H1 (cell line): ENCODE data around the gene PRKCH. TPM values are rescaled to one million over a fixed set of nuclear protein-coding genes. Genes with fewer than 3 reads are reported as not detected.
A peak's percentile ranks its signal among the peaks of the same experiment; 100 is the strongest.

Experiments
- CTCF ChIA-PET: fragments of 300-600 bp; sonication (Branson Sonifier 250); formaldehyde crosslinking; loops from one replicate; lab custom pipeline; 2021; ENCODE audit not compliant: partially characterized antibody; lab: Charles Lee
- POLR2A ChIA-PET: fragments of 300-600 bp; sonication (Branson Sonifier 250); formaldehyde crosslinking; loops from one replicate; lab custom pipeline; 2021; ENCODE audit warnings: inconsistent platforms; ENCODE audit not compliant: partially characterized antibody; lab: Charles Lee
- DNase-seq, 2 experiments: peaks; one replicate each; pipeline versions ENCODE4 v3.0.0 to v3.0.0-alpha.2; 2010 to 2022; ENCODE audit warnings: low spot score in 2 of 2, low read depth in 1 of 2, mixed read lengths in 1 of 2
- FAIRE-seq: peaks from 2 replicates; lab custom pipeline; 2011; peaks lifted over from hg19 to GRCh38; lab: Jason Lieb, UNC
- H2AFZ ChIP-seq: 2 replicates; pipeline ENCODE4 v1.8.1; 2012; ENCODE audit warnings: low read length, inconsistent platforms
- H2AK5ac ChIP-seq: 2 replicates; pipeline ENCODE4 v1.6.1; 2013; ENCODE audit warnings: low read depth, low read length
- H2BK120ac ChIP-seq: replicated peaks from 2 replicates; pipeline ENCODE3; 2013; ENCODE audit warnings: low read depth, low read length, inconsistent platforms
- H2BK12ac ChIP-seq: 2 replicates; pipeline ENCODE4 v1.6.1; 2013; ENCODE audit warnings: low read depth, low read length
- H2BK15ac ChIP-seq: 2 replicates; pipeline ENCODE4 v1.6.1; 2013; ENCODE audit warnings: low read length
- H2BK20ac ChIP-seq: 2 replicates; pipeline ENCODE4 v1.6.1; 2013; ENCODE audit warnings: low read length
- H2BK5ac ChIP-seq: 2 replicates; pipeline ENCODE4 v1.6.1; 2013; ENCODE audit warnings: low read depth, low read length
- H3K14ac ChIP-seq: 2 replicates; pipeline ENCODE4 v1.6.1; 2013; ENCODE audit warnings: inconsistent platforms; ENCODE audit not compliant: insufficient read length
- H3K18ac ChIP-seq: 2 replicates; pipeline ENCODE4 v1.6.1; 2013; ENCODE audit warnings: low read length; ENCODE audit errors: extremely low read depth
- H3K23ac ChIP-seq: 2 replicates; pipeline ENCODE4 v1.6.1; 2013; ENCODE audit warnings: inconsistent platforms; ENCODE audit not compliant: insufficient read length
- H3K23me2 ChIP-seq: 2 replicates; pipeline ENCODE4 v1.6.1; 2013; ENCODE audit warnings: low read depth, low read length
- H3K27ac ChIP-seq: 2 replicates; pipeline ENCODE4 v1.6.1; 2011; ENCODE audit warnings: low read depth, low read length, inconsistent platforms
- H3K27me3 ChIP-seq, 4 experiments: replicated peaks in 1 of 4; 1 replicate in 1 of 4; 2 replicates in 3 of 4; pipeline versions ENCODE4 v1.6.1 to v1.8.1; 2011 to 2013; ENCODE audit warnings: low read length in 3 of 4, mild to moderate bottlenecking in 3 of 4, inconsistent platforms in 2 of 4, mixed read lengths in 2 of 4, moderate library complexity in 1 of 4; ENCODE audit not compliant: control insufficient read depth in 3 of 4, insufficient read depth in 3 of 4; ENCODE audit errors: extremely low read depth in 1 of 4
- H3K36me3 ChIP-seq, 4 experiments: 2 replicates each; pipeline versions ENCODE4 v1.6.1 to v1.8.1; 2011 to 2013; ENCODE audit warnings: mild to moderate bottlenecking in 4 of 4, low read length in 3 of 4, moderate library complexity in 2 of 4, control low read depth in 1 of 4, inconsistent platforms in 1 of 4; ENCODE audit not compliant: insufficient read depth in 4 of 4, control insufficient read depth in 2 of 4
- H3K4ac ChIP-seq: replicated peaks from 2 replicates; pipeline ENCODE3; 2013; ENCODE audit warnings: low read length, low read depth, mixed read lengths, inconsistent platforms; ENCODE audit not compliant: insufficient read length
- H3K4me1 ChIP-seq, 4 experiments: replicated peaks in 1 of 4; 1 replicate in 1 of 4; 2 replicates in 3 of 4; pipeline versions ENCODE4 v1.6.1 to v1.8.1; 2011 to 2013; ENCODE audit warnings: low read length in 3 of 4, inconsistent platforms in 2 of 4, mixed read lengths in 1 of 4; ENCODE audit not compliant: insufficient read depth in 4 of 4, control insufficient read depth in 3 of 4
- H3K4me2 ChIP-seq, 2 experiments: 2 replicates each; pipeline versions ENCODE4 v1.6.1 to v1.8.1; 2011 to 2013; ENCODE audit warnings: low read depth in 2 of 2, low read length in 2 of 2, control low read depth in 1 of 2, inconsistent platforms in 1 of 2, mild to moderate bottlenecking in 1 of 2; ENCODE audit not compliant: insufficient read depth in 1 of 2
- H3K4me3 ChIP-seq, 4 experiments: fragments of 200-600, 300-600 bp in 1 of 4; sonication (generic), shearing (Covaris generic), sonication (Bioruptor Twin) in 1 of 4; 2 replicates each; pipeline versions ENCODE4 v1.5.1 to v1.8.1; 2011 to 2016; ENCODE audit warnings: low read length in 4 of 4, low read depth in 3 of 4, control low read depth in 2 of 4, inconsistent platforms in 2 of 4, mild to moderate bottlenecking in 2 of 4, mixed read lengths in 1 of 4, moderate library complexity in 1 of 4; ENCODE audit not compliant: insufficient read depth in 2 of 4; ENCODE audit errors: extremely low read depth in 1 of 4
- H3K56ac ChIP-seq: replicated peaks from 2 replicates; pipeline ENCODE3; 2013; ENCODE audit warnings: low read depth, mild to moderate bottlenecking, mixed read lengths, low read length, inconsistent platforms; ENCODE audit not compliant: insufficient read length
- H3K79me1 ChIP-seq: 2 replicates; pipeline ENCODE4 v1.6.1; 2013; ENCODE audit warnings: low read depth, low read length, control low read depth
- H3K79me2 ChIP-seq, 2 experiments: 2 replicates each; pipeline versions ENCODE4 v1.6.1 to v1.8.1; 2012 to 2013; ENCODE audit warnings: low read length in 2 of 2, mild to moderate bottlenecking in 2 of 2, inconsistent platforms in 1 of 2; ENCODE audit not compliant: insufficient read depth in 2 of 2, control insufficient read depth in 1 of 2
- H3K9ac ChIP-seq, 4 experiments: replicated peaks in 1 of 4; 1 replicate in 1 of 4; 2 replicates in 3 of 4; pipeline versions ENCODE4 v1.6.1 to v1.8.1; 2011 to 2013; ENCODE audit warnings: low read depth in 3 of 4, low read length in 3 of 4, control low read depth in 2 of 4, mild to moderate bottlenecking in 2 of 4, moderate library complexity in 2 of 4, inconsistent platforms in 1 of 4; ENCODE audit errors: extremely low read depth in 1 of 4
- H3K9me3 ChIP-seq, 2 experiments: 2 replicates each; pipeline versions ENCODE4 v1.6.1 to v1.8.1; 2012 to 2013; ENCODE audit warnings: mild to moderate bottlenecking in 2 of 2, moderate library complexity in 2 of 2, control low read depth in 1 of 2, inconsistent platforms in 1 of 2, low read depth in 1 of 2, low read length in 1 of 2, mixed read lengths in 1 of 2; ENCODE audit not compliant: insufficient read depth in 2 of 2
- H4K20me1 ChIP-seq, 2 experiments: replicated peaks in 1 of 2; 2 replicates each; pipeline versions ENCODE3 to v1.8.1; 2011 to 2013; ENCODE audit warnings: inconsistent platforms in 2 of 2, low read length in 2 of 2, mild to moderate bottlenecking in 1 of 2; ENCODE audit not compliant: insufficient read depth in 2 of 2, control insufficient read depth in 1 of 2
- H4K5ac ChIP-seq: 2 replicates; pipeline ENCODE4 v1.6.1; 2013; ENCODE audit warnings: low read length, low read depth, mixed read lengths, inconsistent platforms; ENCODE audit not compliant: insufficient read length
- H4K8ac ChIP-seq: 2 replicates; pipeline ENCODE4 v1.8.0; 2013; ENCODE audit warnings: mild to moderate bottlenecking, moderate library complexity, low read length, inconsistent platforms; ENCODE audit not compliant: insufficient read depth; ENCODE audit errors: extremely low read depth
- H4K91ac ChIP-seq: replicated peaks from 2 replicates; pipeline ENCODE3; 2013; ENCODE audit warnings: low read length, mixed read lengths, inconsistent platforms; ENCODE audit not compliant: insufficient read length
- EGR1 ChIP-seq: IDR thresholded peaks from 2 replicates; pipeline ENCODE4 v1.6.1; 2011; ENCODE audit warnings: low read depth, low read length, borderline replicate concordance
- FOSL1 ChIP-seq: IDR thresholded peaks from 2 replicates; pipeline ENCODE4 v1.6.1; 2011; ENCODE audit warnings: mild to moderate bottlenecking, low read depth, low read length, moderate library complexity; ENCODE audit not compliant: insufficient read depth
- SIX5 ChIP-seq: IDR thresholded peaks from 2 replicates; pipeline ENCODE4 v1.6.1; 2011; ENCODE audit warnings: mild to moderate bottlenecking, low read depth, low read length
- TAF7 ChIP-seq: optimal IDR thresholded peaks from 2 replicates; pipeline ENCODE3; 2011; ENCODE audit warnings: low read depth, mild to moderate bottlenecking, inconsistent platforms, low read length, moderate library complexity, borderline replicate concordance
- WGBS, 2 experiments: shearing (Covaris generic) in 1 of 2; methylation state at CpG; one replicate each; pipeline versions ENCODE4 v1.1.6 to v1.1.7; 2013 to 2015; ENCODE audit warnings: low lambda C conversion rate in 2 of 2, mixed read lengths in 2 of 2, inconsistent platforms in 1 of 2, low coverage in 1 of 2, missing lambda C conversion rate in 1 of 2; ENCODE audit not compliant: insufficient replicate concordance in 2 of 2, insufficient coverage in 1 of 2, insufficient read length in 1 of 2; ENCODE audit errors: extremely low coverage in 1 of 2, missing lambda C conversion rate in 1 of 2; 5-methylcytosine and 5-hydroxymethylcytosine counted together
- polyA plus RNA-seq, 7 experiments: library from polyadenylated mRNA; depleted of rRNA in 3 of 7; stranded (reverse) in 5 of 7; unstranded in 2 of 7; fragments of >200 nt in 5 of 7; fragments of 200-250 nt in 2 of 7; gene quantifications; 1 replicate in 5 of 7; 2 replicates in 1 of 7; 4 replicates in 1 of 7; pipeline versions ENCODE4 v1.2.1 to v1.2.3, GENCODE V29; 2011 to 2013; ENCODE audit warnings: missing spikeins in 2 of 7, mixed read lengths in 2 of 7
- total RNA-seq: library from RNA; stranded (reverse); fragmentation: NEBNext Ultra II Directional; extraction: Animal tissue kit (Norgen Biotek cat#: 25700); gene quantifications from 2 replicates; pipeline ENCODE4 v1.2.1, GENCODE V29; 2021

Gene PRKCH
- total and polyA plus RNA-seq, 2 of the 8 experiments (the other 6 are each of a cell fraction or from before 2014, with no cell fraction given), result 6.4 to 7.0 TPM

DNA sequence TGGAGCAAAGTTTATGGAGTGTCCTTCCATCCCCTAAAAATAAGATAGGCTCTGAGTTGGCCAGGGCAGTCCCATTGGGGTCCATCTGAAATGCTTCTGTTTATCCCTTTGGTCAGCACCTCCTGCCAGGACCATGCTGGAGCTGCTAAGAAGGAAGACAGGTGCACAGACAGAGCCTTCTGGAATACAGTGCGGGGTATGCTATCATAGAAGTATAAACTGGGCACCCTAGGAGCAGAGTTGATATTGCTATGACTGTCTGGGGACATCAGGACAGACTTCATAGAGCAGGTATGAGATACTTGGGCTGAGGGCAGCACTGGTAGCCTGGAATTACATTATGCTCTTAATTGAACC, 203.5 kb downstream of the PRKCH start:
- POLR2A ChIA-PET, result interaction anchor here (0.8 kb wide), 1 partner anchor 23 kb away, joined by 3 read pairs; no protein-coding TSS in a partner anchor
- Histone ChIP-seq H3K79me1 (no peaks in the 10 kb centered on the region), H2BK20ac (0 out of 2 replicates have a peak overlapping the region, but pooled peaks have one; percentile 50), H4K5ac (no peak overlapping the region), H3K14ac (no peak overlapping the region), H3K56ac (no peak overlapping the region), H3K4me1 (peaks cover 0 to 8% (median 3%) of the 10 kb centered on the region in 4 experiments; a peak in 2 of 7 replicates), H3K18ac (no peak overlapping the region), H3K9ac (no peak overlapping the region), H2BK12ac (no peak overlapping the region; the same call in 1 of the 2 replicates), H2BK15ac (no peak overlapping the region), H3K27ac (no peak overlapping the region), H4K91ac (no peak overlapping the region), H3K4ac (no peak overlapping the region), H3K23me2 (no peaks in the 10 kb centered on the region; the same call in 1 of the 2 replicates), H3K23ac (no peak overlapping the region), H3K4me3 (no peak overlapping the region), H4K20me1 (no peaks in the 10 kb centered on the region), H3K27me3 (no peaks in the 10 kb centered on the region), H2AFZ (no peak overlapping the region), H2BK5ac (no peak overlapping the region), H3K36me3 (no peaks in the 10 kb centered on the region; a peak in 1 of 8 replicates), H3K9me3 (no peaks in the 10 kb centered on the region), H3K4me2 (no peak overlapping the region), H4K8ac (no peak overlapping the region), H2BK120ac (no peak overlapping the region), H3K79me2 (no peaks in the 10 kb centered on the region), H2AK5ac (no peak overlapping the region)
- CTCF ChIA-PET, result interaction anchor here (1.1 to 1.5 kb wide), 3 partner anchors 8 to 49 kb away, joined by 3 to 5 read pairs (median 5); no protein-coding TSS in a partner anchor
- FAIRE-seq (no peak), DNase-seq (no peak)
- WGBS, 2 experiments, result 92% methylated on average over 1 of the region's 1 CpG; no CpG with 5 or more reads in 1 of the 2 experiments
- TF ChIP-seq FOSL1, result no peak
- no peak for TF ChIP-seq TAF7
- no peak for TF ChIP-seq EGR1
- no peak for TF ChIP-seq SIX5
